Upper lobe of left lung (tissue), 4 donors: Measurements from ENCODE around the gene CIT.

Source experiments
- CTCF ChIP-seq, 6 experiments: fragments of 450-650 bp in 4 of 6; fragments of 200-600 bp in 2 of 6; sonication (generic) in 2 of 6; IDR thresholded peaks; one replicate each; pipeline ENCODE4 v1.5.1; 2016 to 2019; ENCODE audit warnings: antibody characterized with exemption in 6 of 6
- EP300 ChIP-seq, 4 donors: sonication (generic); formaldehyde crosslinking; IDR thresholded peaks; one replicate each; pipeline ENCODE4 v1.5.1; 2017; ENCODE audit warnings: antibody characterized with exemption in 4 of 4, control low read depth in 2 of 4
- POLR2A ChIP-seq, 4 donors: fragments of 450-650 bp; IDR thresholded peaks; one replicate each; pipeline ENCODE4 v1.5.1; 2016 to 2017; ENCODE audit warnings: antibody characterized with exemption in 4 of 4, mild to moderate bottlenecking in 2 of 4
- POLR2AphosphoS5 ChIP-seq, 2 donors: sonication (generic); formaldehyde crosslinking; IDR thresholded peaks; one replicate each; pipeline ENCODE4 v1.5.1; 2017; ENCODE audit warnings: antibody characterized with exemption in 2 of 2

- TF ChIP-seq CTCF (IDR thresholded peaks at IDR 0.05), result no peak
- no peak for TF ChIP-seq POLR2A (IDR thresholded peaks at IDR 0.05)
- TF ChIP-seq EP300 (IDR thresholded peaks at IDR 0.05), result no peak
- TF ChIP-seq POLR2AphosphoS5 (IDR thresholded peaks at IDR 0.05), result no peak
These were observed 197.6 kb downstream of the CIT start for GRCh38 chr12:119679490-119679889.
